HK-2 (cell line): ENCODE measurements around the gene PCCA.
"Not testable (repeated sequence)": the region's sequence is repeated elsewhere in the genome, so short reads cannot be mapped to it uniquely, and the experiment has no call there.

Experiments
- DNase-seq: peaks from one replicate; pipeline ENCODE4 v3.0.0-alpha.2; 2018; ENCODE audit not compliant: unreplicated experiment

The PCCA gene, protein sequence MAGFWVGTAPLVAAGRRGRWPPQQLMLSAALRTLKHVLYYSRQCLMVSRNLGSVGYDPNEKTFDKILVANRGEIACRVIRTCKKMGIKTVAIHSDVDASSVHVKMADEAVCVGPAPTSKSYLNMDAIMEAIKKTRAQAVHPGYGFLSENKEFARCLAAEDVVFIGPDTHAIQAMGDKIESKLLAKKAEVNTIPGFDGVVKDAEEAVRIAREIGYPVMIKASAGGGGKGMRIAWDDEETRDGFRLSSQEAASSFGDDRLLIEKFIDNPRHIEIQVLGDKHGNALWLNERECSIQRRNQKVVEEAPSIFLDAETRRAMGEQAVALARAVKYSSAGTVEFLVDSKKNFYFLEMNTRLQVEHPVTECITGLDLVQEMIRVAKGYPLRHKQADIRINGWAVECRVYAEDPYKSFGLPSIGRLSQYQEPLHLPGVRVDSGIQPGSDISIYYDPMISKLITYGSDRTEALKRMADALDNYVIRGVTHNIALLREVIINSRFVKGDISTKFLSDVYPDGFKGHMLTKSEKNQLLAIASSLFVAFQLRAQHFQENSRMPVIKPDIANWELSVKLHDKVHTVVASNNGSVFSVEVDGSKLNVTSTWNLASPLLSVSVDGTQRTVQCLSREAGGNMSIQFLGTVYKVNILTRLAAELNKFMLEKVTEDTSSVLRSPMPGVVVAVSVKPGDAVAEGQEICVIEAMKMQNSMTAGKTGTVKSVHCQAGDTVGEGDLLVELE

GRCh38 chr13:100088644-100089464, at the start of gene PCCA:
PCCA (plus strand) TSS chr13:100089093; CDS start chr13:100089121, 28 bp downstream.
- peak; percentile 90 for DNase-seq

GRCh38 chr13:100039740-100040139, 49.2 kb upstream of the PCCA start:
- DNase-seq: no peak

DNA sequence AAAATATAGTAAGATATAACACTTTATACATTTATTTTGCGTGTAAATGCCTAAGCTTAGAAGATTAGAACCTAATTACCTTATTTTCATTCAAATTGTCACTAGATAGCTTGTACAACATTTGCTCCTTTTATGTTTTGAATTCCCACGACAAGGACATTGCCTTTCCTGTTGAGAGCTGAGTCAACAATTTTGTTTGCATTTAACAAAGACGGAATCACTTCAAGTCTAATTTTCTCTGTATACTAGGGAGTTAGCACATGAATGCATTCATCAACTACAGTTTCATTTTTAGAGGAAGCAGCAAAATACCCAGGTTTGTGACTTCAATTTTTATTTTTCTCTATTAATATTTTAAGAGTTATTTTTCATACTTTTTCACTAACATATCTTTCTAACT, 48.7 kb upstream of the PCCA start:
- no peak for DNase-seq

DNA sequence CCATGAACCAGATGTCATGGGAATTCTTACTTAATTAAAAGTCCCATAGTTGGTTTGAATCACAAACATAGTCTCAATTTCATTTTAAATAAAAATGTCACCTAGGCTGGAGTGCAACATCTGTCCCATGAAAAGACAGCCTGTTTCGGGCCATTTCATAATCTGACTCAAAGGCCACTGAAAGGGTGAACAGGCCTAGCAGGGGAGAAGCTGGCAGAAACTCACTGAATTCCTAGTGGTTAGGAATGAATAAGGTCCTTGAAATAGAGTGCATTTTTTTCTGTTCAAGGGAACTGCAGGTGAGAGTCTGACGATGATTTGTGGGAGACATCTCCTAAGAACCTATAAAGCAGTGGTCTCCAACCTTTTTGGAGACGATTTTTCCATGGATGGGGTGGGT, 44.0 kb upstream of the PCCA start:
- no peak for DNase-seq

DNA sequence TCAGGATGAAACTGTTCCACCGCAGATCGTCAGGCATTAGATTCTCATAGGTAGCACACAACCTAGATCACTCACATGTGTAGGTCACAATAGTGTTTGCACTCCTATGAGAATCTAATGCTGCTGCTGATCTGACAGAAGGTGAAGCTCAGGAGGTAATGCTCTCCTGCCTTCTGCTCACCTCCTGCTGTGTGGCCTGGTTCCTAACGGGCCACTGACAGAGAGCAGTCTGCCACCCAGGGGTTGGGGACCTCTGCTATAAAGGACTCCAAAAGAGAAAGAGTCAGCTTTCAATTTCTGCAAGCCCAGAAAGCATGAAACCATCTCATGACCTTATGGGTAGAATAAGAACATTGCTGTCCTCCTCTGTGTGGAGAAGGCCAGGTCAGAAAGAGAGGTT, 43.5 kb upstream of the PCCA start:
- no peak for DNase-seq

DNA sequence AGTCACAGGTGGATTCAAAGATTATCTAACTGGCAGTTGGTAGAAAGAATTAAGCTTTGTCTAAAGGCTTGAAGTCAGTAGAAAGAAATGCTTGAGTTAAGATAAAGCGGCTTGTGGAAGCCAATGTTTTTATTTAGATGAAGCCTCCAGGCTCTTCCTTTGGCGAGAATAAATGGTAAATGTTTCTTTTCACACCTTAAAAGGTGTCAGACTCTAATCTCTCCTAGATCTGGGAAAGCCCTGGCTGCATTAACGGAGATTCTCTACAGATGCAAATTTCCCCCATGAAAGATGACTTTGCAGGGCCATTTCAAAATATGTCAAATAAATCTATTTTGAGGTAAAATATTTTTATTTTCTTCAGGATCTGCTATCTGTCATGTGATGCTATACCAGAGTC, 37.8 kb upstream of the PCCA start:
- no peak for DNase-seq

GRCh38 chr13:100059827-100060226, 29.1 kb upstream of the PCCA start:
- DNase-seq: no peak

DNA sequence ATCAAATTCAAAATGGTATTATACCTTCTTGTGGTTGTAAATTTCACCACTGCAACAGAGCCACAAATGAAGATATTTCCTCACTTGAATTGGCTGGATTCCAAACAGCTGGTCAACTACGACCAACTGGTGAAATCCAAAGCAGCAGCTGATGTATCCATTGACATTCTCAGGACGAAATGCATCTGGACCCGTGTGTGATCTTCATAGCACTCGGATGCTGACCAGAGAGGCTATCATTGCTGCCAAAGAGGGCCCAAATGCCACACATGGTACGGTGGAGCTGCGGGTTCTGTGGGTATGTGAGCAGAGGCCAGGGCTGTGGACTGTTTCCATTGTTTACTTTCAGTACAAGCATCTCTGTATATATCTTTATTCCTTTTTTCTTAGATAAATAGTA, 25.6 kb upstream of the PCCA start:
- DNase-seq: no peak

GRCh38 chr13:100063906-100064305, 25.0 kb upstream of the PCCA start:
- no peak for DNase-seq

GRCh38 chr13:100068133-100068931, 20.6 kb upstream of the PCCA start:
- no peak for DNase-seq

DNA sequence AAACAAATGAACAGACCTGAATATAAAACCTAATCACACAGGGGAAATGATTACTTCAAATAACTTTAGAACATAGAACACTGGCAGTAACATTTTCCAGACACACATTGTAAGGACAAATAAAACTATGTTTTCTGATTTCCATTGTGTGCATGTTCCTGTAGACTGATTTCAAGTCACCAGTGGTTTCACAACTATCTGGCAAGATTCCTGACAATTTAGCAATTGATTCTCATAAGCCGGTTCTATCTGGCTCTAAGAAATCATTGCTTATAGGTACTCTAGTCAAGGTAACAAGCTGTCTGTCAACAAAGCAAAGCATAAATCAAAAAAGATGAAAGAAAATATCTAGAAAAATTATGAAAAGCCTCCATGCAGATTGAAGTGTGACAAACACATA, 19.6 kb upstream of the PCCA start:
- no peak for DNase-seq

DNA sequence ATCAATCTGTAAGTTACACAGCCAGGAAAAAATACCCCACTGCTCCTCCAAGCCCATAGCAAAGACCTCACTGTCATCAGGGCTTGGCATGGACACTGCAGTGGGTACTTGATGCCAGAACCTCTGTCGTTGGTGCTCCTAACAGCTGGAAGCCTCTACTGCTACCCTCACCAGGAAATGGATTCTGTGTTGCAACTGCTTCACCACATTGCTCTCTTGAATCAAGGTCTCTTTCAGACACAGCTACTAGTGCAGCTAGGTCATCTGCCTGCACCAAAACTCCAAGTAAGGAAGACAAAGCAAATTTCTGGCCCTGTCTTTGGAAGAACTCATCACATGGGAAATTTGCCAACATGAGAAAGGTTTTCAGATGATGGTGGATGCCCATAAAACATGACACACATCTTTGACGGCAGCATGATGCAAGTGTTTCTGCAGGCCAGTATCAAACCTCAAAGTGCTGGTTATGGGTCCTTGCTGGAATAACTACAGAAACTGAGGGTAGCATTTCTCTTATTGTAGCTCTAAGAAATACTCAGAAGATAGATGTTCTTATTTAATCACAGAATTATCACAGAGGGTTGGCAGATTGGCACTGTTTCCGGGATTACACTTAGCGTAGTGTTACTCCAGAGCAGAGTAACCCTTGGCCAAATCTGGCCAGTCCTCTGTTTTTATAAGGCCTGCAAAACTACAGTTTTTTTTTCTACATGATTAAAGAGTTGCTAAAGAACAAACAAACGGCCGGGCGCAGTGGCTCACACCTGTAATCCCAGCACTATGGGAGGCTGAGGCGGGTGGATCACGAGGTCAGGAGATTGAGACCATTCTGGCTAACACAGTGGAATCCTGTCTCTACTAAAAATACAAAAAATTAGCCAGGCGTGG, 12.9 kb upstream of the PCCA start:
- no peak for DNase-seq

DNA sequence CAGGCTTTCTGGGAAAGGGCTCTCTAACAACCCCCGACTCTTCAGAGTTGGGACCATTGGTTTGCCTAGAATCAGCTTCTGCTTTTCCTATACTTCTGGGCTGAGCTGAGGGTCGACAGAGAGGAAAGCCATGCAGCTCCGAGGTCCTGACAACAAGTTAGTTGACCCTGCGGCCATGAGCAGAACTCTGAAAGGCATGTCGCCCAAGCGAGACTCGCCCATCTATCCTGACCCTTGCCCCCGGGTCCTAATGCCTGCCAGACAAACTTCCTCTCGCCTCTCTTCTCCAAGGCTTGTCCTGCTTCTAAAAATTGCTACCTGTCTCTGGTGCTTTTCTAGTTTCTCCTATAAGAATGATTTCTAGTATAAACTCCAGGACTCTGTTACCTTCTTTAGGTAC, 9.9 kb upstream of the PCCA start:
- DNase-seq: not testable (repeated sequence)

DNA sequence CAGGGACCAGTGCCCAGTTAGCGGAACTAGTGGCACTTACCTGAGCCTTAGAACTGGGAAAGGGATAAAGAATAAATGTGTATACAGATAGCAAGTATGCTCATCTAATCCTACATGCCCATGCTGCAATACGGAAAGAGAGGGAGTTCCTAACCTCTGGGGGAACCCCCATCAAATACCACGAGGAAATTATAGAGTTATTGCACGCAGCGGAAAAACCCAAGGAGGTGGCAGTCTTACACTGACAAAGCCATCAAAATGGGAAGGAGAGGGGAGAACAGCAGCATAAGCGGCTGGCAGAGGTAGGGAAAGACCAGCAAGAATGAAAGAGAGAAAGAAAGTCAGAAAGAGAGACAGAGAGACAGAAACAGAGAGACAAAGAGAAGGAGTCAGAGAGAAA, 5.5 kb upstream of the PCCA start:
- DNase-seq: not testable (repeated sequence)

DNA sequence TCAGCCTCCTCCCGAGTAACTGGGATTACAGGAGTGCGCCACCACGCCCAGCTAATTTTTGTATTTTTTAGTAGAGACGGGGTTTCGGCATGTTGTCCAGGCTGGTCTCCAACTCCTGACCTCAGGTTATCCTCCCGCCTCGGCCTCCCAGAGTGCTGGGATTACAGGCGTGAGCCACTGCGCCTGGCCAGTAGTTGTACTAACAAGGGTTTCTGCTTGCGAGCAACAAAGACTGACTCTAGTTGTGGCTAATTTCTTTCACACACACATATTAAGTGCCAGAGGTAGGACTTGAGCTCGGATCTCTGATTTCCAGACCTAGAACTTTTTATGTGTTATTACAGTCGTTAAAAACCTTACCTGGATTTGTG, 635 bp upstream of the PCCA start:
- no peak for DNase-seq

GRCh38 chr13:100089465-100090032, 656 bp downstream of the PCCA start:
- DNase-seq: no peak

DNA sequence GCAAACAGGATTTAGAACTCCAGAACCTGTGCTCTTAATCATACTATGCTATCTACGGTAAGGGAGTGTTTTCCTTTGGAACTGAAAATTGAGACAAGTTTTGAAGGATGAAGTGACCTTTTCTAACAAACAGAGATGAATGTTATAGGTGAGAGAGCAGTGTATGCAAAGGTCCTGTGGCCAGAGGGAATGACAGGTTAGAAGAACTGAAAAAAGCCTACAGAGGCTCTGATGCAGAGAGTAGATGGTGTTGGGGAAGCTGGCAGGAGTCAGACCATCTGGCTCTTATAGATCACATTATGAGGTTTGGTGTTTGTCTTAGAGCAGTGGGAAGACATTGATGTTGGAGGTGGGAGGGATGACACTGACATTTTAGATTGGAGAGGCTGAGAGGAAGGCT, 2.0 kb downstream of the PCCA start:
- no peak for DNase-seq

DNA sequence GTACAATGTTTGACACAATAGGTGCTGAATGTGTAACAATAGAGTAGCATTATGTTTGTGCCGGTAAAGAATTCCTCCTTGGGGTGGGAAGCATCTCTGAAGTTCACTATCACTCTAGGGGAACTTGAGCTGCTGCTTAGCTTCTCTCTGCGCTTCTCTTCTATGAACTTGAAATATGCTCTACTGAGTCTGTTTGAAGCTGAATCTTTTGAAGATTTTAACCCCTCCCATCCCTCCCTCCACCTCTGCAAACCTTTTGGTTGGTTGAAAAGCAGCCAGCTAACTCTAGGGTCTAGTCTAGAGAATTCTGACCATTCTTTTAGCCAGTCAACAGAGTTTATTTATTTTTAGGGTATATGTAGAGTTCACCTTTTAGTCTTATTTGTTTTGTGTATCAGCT, 2.5 kb downstream of the PCCA start:
- no peak for DNase-seq

GRCh38 chr13:100092273-100092672, 3.4 kb downstream of the PCCA start:
- not testable (repeated sequence) for DNase-seq

- DNase-seq: no peak
Observed at GRCh38 chr13:100095498-100095897, 6.6 kb downstream of the PCCA start.
